ENCODE measurements around the gene ALOXE3.
A peak's percentile ranks its signal among the peaks of the same experiment; 100 is the strongest.

Gene ALOXE3

GRCh38 chr17:8125154-8125946 is 7.0 kb upstream of the ALOXE3 start:
- DNase-seq (ENCODE audit: low spot score), result peak; percentile 83
- Mint-ChIP-seq H3K9me3 (no peaks in the 10 kb centered on the region), H3K36me3 (ENCODE audit: low read depth) (peaks cover 2% of the 10 kb centered on the region), H3K4me1 (ENCODE audit: low read depth) (peaks cover 46% of the 10 kb centered on the region), H3K27ac (peak overlapping the region; percentile 85), H3K27me3 (ENCODE audit: low read depth) (peaks cover 54% of the 10 kb centered on the region), H3K4me3 (peak overlapping the region; percentile 91)

GRCh38 chr17:8124350-8125153 is 6.2 kb upstream of the ALOXE3 start:
- peak; percentile 22 for DNase-seq (ENCODE audit: low spot score)
- peaks cover 49% of the 10 kb centered on the region for H3K27me3 Mint-ChIP-seq (ENCODE audit: low read depth)
- H3K4me3 Mint-ChIP-seq, result peak overlapping the region; percentile 91
- H3K4me1 Mint-ChIP-seq (ENCODE audit: low read depth), result peaks cover 53% of the 10 kb centered on the region
- peaks cover 2% of the 10 kb centered on the region for H3K36me3 Mint-ChIP-seq (ENCODE audit: low read depth)
- H3K9me3 Mint-ChIP-seq, result no peaks in the 10 kb centered on the region
- H3K27ac Mint-ChIP-seq, result peak overlapping the region; percentile 73

- Mint-ChIP-seq H3K4me3 (peak within 1 kb of the TSS; percentile 91), H3K9me3 (no peaks in the 10 kb centered on the region), H3K4me1 (ENCODE audit: low read depth) (peaks cover 58% of the 10 kb centered on the region), H3K27ac (peak within 1 kb of the TSS; percentile 79), H3K27me3 (ENCODE audit: low read depth) (peaks cover 52% of the 10 kb centered on the region), H3K36me3 (ENCODE audit: low read depth) (peaks cover 2% of the 10 kb centered on the region)
- no peak for DNase-seq (ENCODE audit: low spot score)
Measured at GRCh38 chr17:8123695-8124349, 5.5 kb upstream of the ALOXE3 start, which contains the start of gene HES7. Gene HES7, minus strand, starts transcription at chr17:8124106. Its CDS starts 22 bp downstream, at chr17:8124084.

DNA sequence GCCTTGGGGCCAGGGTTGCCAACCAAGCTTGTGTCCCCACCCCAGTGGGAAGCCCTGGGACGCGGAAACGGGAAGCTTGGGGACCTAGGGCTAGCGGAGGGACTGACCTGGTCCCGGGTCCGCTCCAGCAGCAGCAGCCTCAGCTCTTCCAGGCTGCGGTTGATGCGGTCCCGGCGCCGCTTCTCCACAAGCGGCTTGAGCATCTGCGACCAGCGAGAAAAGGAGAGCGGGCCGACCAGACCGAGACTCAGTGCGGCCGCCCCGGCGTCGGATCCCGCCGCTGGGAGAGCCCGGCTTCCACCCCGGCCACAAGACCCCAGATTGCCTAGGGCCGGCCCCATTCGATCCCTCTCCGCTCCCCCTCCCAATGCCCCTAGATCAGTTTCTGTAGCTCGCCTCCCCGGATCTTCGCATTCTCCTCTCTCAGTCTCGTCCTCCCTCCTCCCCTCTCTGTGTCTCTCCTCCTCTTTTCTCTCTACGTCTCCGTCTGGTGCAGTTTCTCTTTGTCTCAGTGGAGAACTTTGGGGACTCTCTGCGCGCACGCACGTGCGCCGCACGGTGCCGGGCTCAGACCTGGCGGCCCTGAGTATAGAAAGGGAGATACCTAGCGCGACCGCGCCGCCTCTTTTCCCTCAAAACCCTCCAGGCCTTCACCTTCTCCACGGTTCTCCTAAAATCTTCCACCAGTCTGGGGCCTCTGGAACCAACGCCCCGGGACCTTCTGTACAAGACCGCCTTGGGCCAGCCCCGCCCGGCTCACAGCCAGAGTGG is 4.8 kb upstream of the ALOXE3 start:
- H3K4me3 Mint-ChIP-seq, result peak overlapping the region; percentile 91
- H3K27ac Mint-ChIP-seq, result peak overlapping the region; percentile 79
- DNase-seq (ENCODE audit: low spot score), result peak; percentile 50
- H3K36me3 Mint-ChIP-seq (ENCODE audit: low read depth), result peaks cover 2% of the 10 kb centered on the region
- peaks cover 55% of the 10 kb centered on the region for H3K27me3 Mint-ChIP-seq (ENCODE audit: low read depth)
- peaks cover 65% of the 10 kb centered on the region for H3K4me1 Mint-ChIP-seq (ENCODE audit: low read depth)
- H3K9me3 Mint-ChIP-seq, result no peaks in the 10 kb centered on the region

DNA sequence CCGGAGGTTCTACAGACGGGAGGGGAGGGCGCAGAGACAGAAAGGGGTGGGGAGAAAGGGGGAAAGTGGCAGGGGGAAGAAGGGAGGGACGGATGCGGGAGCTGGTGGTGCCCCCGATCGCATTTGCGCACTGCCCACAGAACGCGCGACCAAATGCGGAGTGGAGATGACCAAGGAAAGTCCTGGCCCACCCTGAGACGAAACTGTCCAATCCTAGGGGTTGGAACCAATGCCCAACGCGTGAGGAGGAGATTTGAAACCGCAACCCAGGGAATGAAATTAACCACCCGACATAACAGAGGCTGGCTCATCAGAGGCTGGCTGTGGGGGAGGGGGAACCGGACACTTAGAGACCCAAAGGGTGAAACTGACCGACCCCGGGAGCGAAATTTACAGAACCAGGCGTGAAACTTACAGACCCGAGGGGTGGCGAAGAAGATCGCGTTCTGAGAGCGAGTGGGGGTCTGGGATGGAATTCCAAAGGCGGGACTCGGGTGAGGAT is 4.2 kb upstream of the ALOXE3 start:
- H3K27me3 Mint-ChIP-seq (ENCODE audit: low read depth), result peaks cover 60% of the 10 kb centered on the region

GRCh38 chr17:8121681-8122421 is 3.5 kb upstream of the ALOXE3 start:
- Mint-ChIP-seq H3K9me3 (no peaks in the 10 kb centered on the region), H3K27me3 (ENCODE audit: low read depth) (peaks cover 57% of the 10 kb centered on the region), H3K4me1 (ENCODE audit: low read depth) (peaks cover 67% of the 10 kb centered on the region), H3K36me3 (ENCODE audit: low read depth) (peaks cover 2% of the 10 kb centered on the region), H3K27ac (peak overlapping the region; percentile 35), H3K4me3 (peak overlapping the region; percentile 94)
- DNase-seq (ENCODE audit: low spot score), result peak; percentile 75

More for the DNA sequence above, 4.2 kb upstream of the ALOXE3 start:
- Mint-ChIP-seq H3K9me3 (no peaks in the 10 kb centered on the region), H3K4me1 (ENCODE audit: low read depth) (peaks cover 70% of the 10 kb centered on the region), H3K36me3 (ENCODE audit: low read depth) (peaks cover 2% of the 10 kb centered on the region), H3K27ac (no peak overlapping the region), H3K4me3 (peak overlapping the region; percentile 91)
- DNase-seq (ENCODE audit: low spot score), result peak; percentile 20

GRCh38 chr17:8121407-8121680 is 3.0 kb upstream of the ALOXE3 start:
- Mint-ChIP-seq H3K36me3 (ENCODE audit: low read depth) (peaks cover 2% of the 10 kb centered on the region), H3K27me3 (ENCODE audit: low read depth) (peaks cover 62% of the 10 kb centered on the region), H3K4me1 (ENCODE audit: low read depth) (peaks cover 65% of the 10 kb centered on the region), H3K9me3 (no peaks in the 10 kb centered on the region), H3K27ac (peak overlapping the region; percentile 93), H3K4me3 (peak overlapping the region; percentile 94)
- no peak for DNase-seq (ENCODE audit: low spot score)

- DNase-seq (ENCODE audit: low spot score), result peak; percentile 80
- Mint-ChIP-seq H3K9me3 (no peaks in the 10 kb centered on the region), H3K27me3 (ENCODE audit: low read depth) (peaks cover 68% of the 10 kb centered on the region), H3K4me3 (peak overlapping the region; percentile 94), H3K4me1 (ENCODE audit: low read depth) (peaks cover 61% of the 10 kb centered on the region), H3K27ac (peak overlapping the region; percentile 93), H3K36me3 (ENCODE audit: low read depth) (peaks cover 2% of the 10 kb centered on the region)
Measured at GRCh38 chr17:8120520-8121406, 2.4 kb upstream of the ALOXE3 start.

- peak overlapping the region; percentile 94 for H3K4me3 Mint-ChIP-seq
- H3K27me3 Mint-ChIP-seq (ENCODE audit: low read depth), result peaks cover 69% of the 10 kb centered on the region
- H3K9me3 Mint-ChIP-seq, result no peaks in the 10 kb centered on the region
- peaks cover 2% of the 10 kb centered on the region for H3K36me3 Mint-ChIP-seq (ENCODE audit: low read depth)
- DNase-seq (ENCODE audit: low spot score), result peak; percentile 87
- peaks cover 54% of the 10 kb centered on the region for H3K4me1 Mint-ChIP-seq (ENCODE audit: low read depth)
- peak overlapping the region; percentile 93 for H3K27ac Mint-ChIP-seq
Measured at GRCh38 chr17:8119581-8120519, 1.5 kb upstream of the ALOXE3 start.

GRCh38 chr17:8118769-8119580 is 661 bp upstream of the ALOXE3 start:
- H3K4me3 Mint-ChIP-seq, result peak overlapping the region; percentile 94
- H3K27ac Mint-ChIP-seq, result peak overlapping the region; percentile 93
- peak; percentile 84 for DNase-seq (ENCODE audit: low spot score)
- H3K27me3 Mint-ChIP-seq (ENCODE audit: low read depth), result peaks cover 68% of the 10 kb centered on the region
- peaks cover 46% of the 10 kb centered on the region for H3K4me1 Mint-ChIP-seq (ENCODE audit: low read depth)
- no peaks in the 10 kb centered on the region for H3K9me3 Mint-ChIP-seq
- peaks cover 2% of the 10 kb centered on the region for H3K36me3 Mint-ChIP-seq (ENCODE audit: low read depth)
